Uterus (tissue), 4 donors: ENCODE results near the gene RTN3. TPM values are rescaled to one million over a fixed set of nuclear protein-coding genes. Genes with fewer than 3 reads are reported as not detected.

Experiments
- DNase-seq, 2 donors: peaks; one replicate each; pipeline ENCODE4 v3.0.0-alpha.2; 2019 to 2020
- H3K27ac ChIP-seq, 2 donors: fragments of 200-600 bp; sonication (generic); 1 replicate in 1 of 2; 2 replicates in 1 of 2; pipeline ENCODE4 v1.5.1; 2016 to 2018
- H3K27me3 ChIP-seq, 2 donors: fragments of 200-600 bp; sonication (generic); one replicate each; pipeline ENCODE4 v1.5.1; 2018 to 2019; ENCODE audit warnings: control low read depth in 1 of 2
- H3K36me3 ChIP-seq, 2 donors: fragments of 200-600 bp; sonication (generic); one replicate each; pipeline ENCODE4 v1.5.1; 2019; ENCODE audit warnings: control low read depth in 1 of 2
- H3K4me1 ChIP-seq, 2 donors: fragments of 200-600 bp; sonication (generic); one replicate each; pipeline ENCODE4 v1.5.1; 2018 to 2019; ENCODE audit warnings: control low read depth in 1 of 2
- H3K4me3 ChIP-seq, 2 donors: fragments of 200-600 bp; sonication (generic); 1 replicate in 1 of 2; 2 replicates in 1 of 2; pipeline ENCODE4 v1.5.1; 2018 to 2019; ENCODE audit warnings: mild to moderate bottlenecking in 1 of 2
- H3K9me3 ChIP-seq, 2 donors: fragments of 200-600 bp; sonication (generic); one replicate each; pipeline ENCODE4 v1.5.1; 2019; ENCODE audit warnings: control low read depth in 1 of 2
- POLR2A ChIP-seq, 2 donors: fragments of 450-650 bp; IDR thresholded peaks; one replicate each; pipeline ENCODE4 v1.6.1; 2016; ENCODE audit warnings: antibody characterized with exemption in 2 of 2, mild to moderate bottlenecking in 1 of 2, moderate library complexity in 1 of 2
- intact Hi-C: fragments of 100-400 bp; cut with DNase I; formaldehyde crosslinking; loops from one replicate; pipeline ENCODE4 v1.15.1; 2023; ENCODE audit warnings: low total_unique reads
- total RNA-seq, 4 donors: library from RNA; depleted of rRNA in 3 of 4; stranded (reverse); fragments of >200 nt in 3 of 4; gene quantifications; one replicate each; pipeline versions ENCODE4 v1.1.0 to v1.2.4, GENCODE V29; 2014 to 2023
- TF ChIP-seq, protein P1 (sequence below), 4 experiments: fragments of 200-600 bp in 2 of 4; fragments of 450-650 bp in 2 of 4; sonication (generic) in 2 of 4; IDR thresholded peaks; one replicate each; pipeline ENCODE4 v1.5.1; 2016 to 2019; ENCODE audit warnings: antibody characterized with exemption in 4 of 4, mild to moderate bottlenecking in 2 of 4, moderate library complexity in 1 of 4
- donor health status: DM: yes; HTN: yes; CAD: no.

Gene RTN3
- total RNA-seq, 4 donors from 2014 or later, result 52.5 to 86.8 (median 63.9) TPM

DNA sequence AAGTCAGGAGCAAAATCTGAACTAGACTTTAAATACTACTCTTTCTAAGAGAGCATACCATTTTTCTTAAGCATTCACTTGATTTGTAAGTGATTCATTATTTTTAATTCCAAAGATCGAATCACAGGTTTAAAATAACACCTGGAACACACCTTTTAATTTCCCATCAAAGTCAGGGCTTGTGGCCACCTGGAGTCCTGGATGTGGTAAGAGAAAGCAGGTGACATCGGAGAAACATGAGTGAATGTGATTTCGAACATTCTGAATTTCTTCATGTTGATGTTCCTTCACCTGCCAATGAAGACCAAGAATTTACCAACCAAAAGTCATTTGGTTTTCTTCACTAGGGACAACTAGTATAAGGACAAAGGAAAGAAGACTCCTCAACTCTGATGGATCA lies 38.1 kb upstream of the RTN3 start:
- Histone ChIP-seq H3K4me1 (no peaks in the 10 kb centered on the region), H3K9me3 (no peaks in the 10 kb centered on the region), H3K27me3 (no peaks in the 10 kb centered on the region), H3K4me3 (no peak overlapping the region), H3K27ac (no peak overlapping the region), H3K36me3 (no peaks in the 10 kb centered on the region)
- intact Hi-C loops, result no loop called here
- DNase-seq, result no peak
- TF ChIP-seq, protein P1, sequence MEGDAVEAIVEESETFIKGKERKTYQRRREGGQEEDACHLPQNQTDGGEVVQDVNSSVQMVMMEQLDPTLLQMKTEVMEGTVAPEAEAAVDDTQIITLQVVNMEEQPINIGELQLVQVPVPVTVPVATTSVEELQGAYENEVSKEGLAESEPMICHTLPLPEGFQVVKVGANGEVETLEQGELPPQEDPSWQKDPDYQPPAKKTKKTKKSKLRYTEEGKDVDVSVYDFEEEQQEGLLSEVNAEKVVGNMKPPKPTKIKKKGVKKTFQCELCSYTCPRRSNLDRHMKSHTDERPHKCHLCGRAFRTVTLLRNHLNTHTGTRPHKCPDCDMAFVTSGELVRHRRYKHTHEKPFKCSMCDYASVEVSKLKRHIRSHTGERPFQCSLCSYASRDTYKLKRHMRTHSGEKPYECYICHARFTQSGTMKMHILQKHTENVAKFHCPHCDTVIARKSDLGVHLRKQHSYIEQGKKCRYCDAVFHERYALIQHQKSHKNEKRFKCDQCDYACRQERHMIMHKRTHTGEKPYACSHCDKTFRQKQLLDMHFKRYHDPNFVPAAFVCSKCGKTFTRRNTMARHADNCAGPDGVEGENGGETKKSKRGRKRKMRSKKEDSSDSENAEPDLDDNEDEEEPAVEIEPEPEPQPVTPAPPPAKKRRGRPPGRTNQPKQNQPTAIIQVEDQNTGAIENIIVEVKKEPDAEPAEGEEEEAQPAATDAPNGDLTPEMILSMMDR (IDR thresholded peaks at IDR 0.05), result no peak
- no peak for TF ChIP-seq POLR2A (IDR thresholded peaks at IDR 0.05)

DNA sequence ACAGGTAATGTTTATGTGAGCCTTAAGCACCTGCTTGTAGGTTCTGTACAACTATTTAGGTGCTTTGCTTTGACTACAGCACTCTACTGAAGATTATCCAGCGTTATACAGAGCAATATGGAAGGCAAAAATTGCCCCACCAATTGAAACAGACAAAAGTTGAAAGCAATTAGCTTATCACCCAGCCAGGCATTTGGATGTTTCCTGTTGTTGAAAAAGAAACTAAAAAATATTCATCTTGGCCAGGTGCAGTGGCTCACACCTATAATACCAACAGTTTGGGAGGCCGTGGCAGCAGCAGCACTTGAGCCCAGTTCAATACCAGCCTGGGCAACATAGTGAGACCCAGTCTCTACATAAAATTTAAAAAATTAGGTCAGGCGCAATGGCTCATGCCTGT lies 28.6 kb upstream of the RTN3 start:
- Histone ChIP-seq H3K4me3 (no peak overlapping the region), H3K4me1 (no peaks in the 10 kb centered on the region), H3K27me3 (no peaks in the 10 kb centered on the region), H3K27ac (no peak overlapping the region), H3K36me3 (no peaks in the 10 kb centered on the region), H3K9me3 (no peaks in the 10 kb centered on the region)
- no peak for DNase-seq
- intact Hi-C loops, result no loop called here
- TF ChIP-seq, protein P1 (IDR thresholded peaks at IDR 0.05), result no peak
- no peak for TF ChIP-seq POLR2A (IDR thresholded peaks at IDR 0.05)

DNA sequence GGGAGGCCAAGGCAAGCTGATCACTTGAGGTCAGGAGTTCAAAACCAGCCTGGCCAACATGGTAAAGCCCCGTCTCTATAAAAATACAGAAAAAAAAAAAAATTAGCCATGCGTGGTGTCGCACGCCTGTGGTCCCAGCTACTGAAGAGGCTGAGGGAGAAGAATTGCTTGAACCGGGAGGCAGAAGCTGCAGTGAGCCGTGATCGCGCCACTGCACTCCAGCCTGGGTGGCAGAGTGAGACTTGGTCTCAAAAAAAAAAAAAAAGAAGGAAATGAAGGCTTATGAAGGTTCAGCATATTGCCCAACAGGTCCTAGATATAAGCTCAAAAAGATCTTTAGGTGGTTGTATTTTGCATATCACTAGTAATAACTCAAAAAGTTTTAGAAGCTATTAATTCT lies 20.3 kb upstream of the RTN3 start:
- no peak for DNase-seq
- intact Hi-C loops, result no loop called here
- TF ChIP-seq, protein P1 (IDR thresholded peaks at IDR 0.05), result no peak
- TF ChIP-seq POLR2A (IDR thresholded peaks at IDR 0.05), result no peak

DNA sequence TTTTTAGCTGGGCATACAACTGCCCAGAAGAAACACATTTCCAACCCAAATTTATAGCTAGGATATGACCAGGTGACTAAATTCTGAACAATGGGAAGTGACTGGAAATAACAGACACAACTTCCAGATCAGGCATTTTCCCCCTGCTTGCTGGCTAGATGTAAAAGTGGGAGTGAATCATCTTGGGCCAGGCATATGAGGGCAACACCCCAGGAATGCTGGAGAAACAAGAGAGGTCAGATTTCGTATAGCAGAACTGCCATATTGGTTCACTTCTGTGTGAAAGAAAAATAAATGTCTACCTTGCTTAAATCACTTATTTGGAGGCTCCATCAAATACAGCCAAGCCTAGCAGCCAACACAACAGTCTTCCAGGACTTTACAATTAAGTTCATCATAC lies 17.5 kb upstream of the RTN3 start:
- DNase-seq, result no peak
- TF ChIP-seq, protein P1 (IDR thresholded peaks at IDR 0.05), result no peak
- no peak for TF ChIP-seq POLR2A (IDR thresholded peaks at IDR 0.05)
- no peaks in the 10 kb centered on the region for H3K36me3 ChIP-seq
- no peaks in the 10 kb centered on the region for H3K27me3 ChIP-seq
- intact Hi-C loops, result no loop called here
- H3K27ac ChIP-seq, result no peak overlapping the region
- H3K9me3 ChIP-seq, result no peaks in the 10 kb centered on the region
- no peak overlapping the region for H3K4me3 ChIP-seq
- H3K4me1 ChIP-seq, result peaks cover 0 to 14% of the 10 kb centered on the region in 2 donors

More for the DNA sequence above, 20.3 kb upstream of the RTN3 start:
- Histone ChIP-seq H3K27ac (no peak overlapping the region), H3K36me3 (no peaks in the 10 kb centered on the region), H3K4me1 (peaks cover 0 to 3% of the 10 kb centered on the region in 2 donors), H3K27me3 (no peaks in the 10 kb centered on the region), H3K4me3 (no peak overlapping the region), H3K9me3 (no peaks in the 10 kb centered on the region)

DNA sequence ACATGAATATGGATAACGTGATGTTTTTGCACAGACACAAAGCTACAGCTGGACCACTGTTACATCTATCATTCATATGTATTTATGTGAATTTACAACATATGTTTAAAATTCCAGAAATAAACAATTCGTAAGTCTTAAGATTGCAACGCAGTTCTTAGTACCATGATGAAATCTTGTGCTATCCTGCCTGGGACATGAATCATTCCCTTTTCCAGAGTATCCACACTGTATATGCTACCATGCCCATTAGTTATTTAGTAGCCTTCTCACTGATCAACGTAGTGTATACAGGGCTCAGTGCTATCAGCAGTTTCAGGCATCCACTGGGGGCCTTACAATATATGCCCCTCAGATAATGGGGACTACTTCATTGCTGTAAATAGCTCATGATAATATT lies 14.4 kb upstream of the RTN3 start:
- intact Hi-C loops, result no loop called here

More for the DNA sequence above, 14.4 kb upstream of the RTN3 start:
- Histone ChIP-seq H3K4me3 (no peak overlapping the region), H3K4me1 (peaks cover 0 to 20% of the 10 kb centered on the region in 2 donors), H3K9me3 (no peaks in the 10 kb centered on the region), H3K27ac (no peak overlapping the region), H3K36me3 (no peaks in the 10 kb centered on the region), H3K27me3 (no peaks in the 10 kb centered on the region)
- no peak for TF ChIP-seq POLR2A (IDR thresholded peaks at IDR 0.05)
- TF ChIP-seq, protein P1 (IDR thresholded peaks at IDR 0.05), result no peak
- no peak for DNase-seq
